VCaP (cell line): ENCODE data around the gene RHOT1.

ENCODE experiments used
- H3K27ac ChIP-seq: fragments of 450-650 bp; 2 replicates; pipeline ENCODE4 v1.5.1; 2017
- CTCF ChIP-seq: fragments of 450-650 bp; conservative IDR thresholded peaks from 2 replicates; pipeline ENCODE4 v1.5.1; 2017; ENCODE audit warnings: mild to moderate bottlenecking, moderate library complexity

RHOT1 gene

DNA sequence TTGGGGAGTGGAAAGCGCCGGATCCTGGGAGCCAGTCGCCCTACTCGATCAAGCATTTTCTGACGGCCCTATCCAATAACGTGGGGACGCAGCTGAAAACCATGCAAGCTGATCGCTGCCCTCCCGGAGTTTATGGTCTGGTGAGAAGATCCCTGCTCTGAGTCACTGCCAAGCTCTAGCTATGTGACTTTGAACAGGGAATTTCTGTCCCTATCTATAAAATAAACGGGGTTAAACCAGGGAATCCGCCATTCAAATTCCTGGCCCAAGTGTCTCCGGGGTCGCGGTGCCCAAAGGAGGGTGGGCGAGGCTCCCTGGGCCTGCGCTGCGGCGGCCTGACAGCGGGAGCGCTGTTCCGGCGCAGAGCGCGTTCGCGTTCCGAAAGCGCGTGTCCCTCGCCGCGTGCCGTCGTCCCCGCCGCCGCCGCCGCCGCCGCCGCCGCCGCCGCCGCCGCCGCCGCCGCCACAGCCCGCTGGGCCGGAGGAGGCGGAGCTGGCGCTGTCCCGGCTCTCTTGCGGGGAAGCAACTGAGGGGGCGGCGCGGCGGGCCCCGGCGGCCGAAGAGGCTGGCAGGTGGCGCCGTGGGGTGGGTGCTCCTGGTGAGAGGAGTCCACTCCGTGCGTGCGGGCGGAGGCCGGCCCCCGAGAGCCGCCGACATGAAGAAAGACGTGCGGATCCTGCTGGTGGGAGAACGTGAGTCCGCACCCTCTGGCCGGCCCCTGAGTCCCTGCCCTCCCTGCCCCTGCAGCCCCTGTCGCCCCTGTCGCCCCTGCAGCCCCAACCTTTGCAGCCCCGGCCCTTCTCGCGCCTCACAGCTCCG, at the start of gene RHOT1:
TSS of gene RHOT1 (plus strand) at position 465 of the 819 bp plus-strand sequence. CDS start at position 656, 191 bp downstream.
- peak within 1 kb of the TSS; percentile 96 for H3K27ac ChIP-seq
- peak; percentile 96 for TF ChIP-seq CTCF

- TF ChIP-seq CTCF = no peak
- H3K27ac ChIP-seq = no peak overlapping the region
These were observed 42.6 kb upstream of the RHOT1 start for GRCh38 chr17:32099686-32100085.

DNA sequence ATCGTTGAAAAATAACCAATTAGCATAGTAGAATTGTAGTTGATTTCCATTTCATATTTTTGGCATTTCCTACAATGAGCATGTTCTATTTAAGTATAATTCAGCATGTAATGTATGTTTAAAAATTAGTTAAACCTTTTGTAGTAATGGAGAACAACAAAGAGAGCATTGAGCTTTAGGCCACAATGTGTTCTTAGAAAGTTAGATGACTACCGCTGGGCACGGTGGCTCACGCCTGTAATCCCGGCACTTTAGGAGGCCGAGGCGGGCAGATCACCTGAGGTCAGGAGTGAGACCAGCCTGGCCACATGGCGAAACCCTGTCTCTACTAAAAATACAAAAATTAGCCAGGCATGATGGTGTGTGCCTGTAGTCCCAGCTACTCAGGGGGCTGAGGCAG, 42.0 kb upstream of the RHOT1 start:
- H3K27ac ChIP-seq = peak overlapping the region; percentile 76

- peak overlapping the region; percentile 76 for H3K27ac ChIP-seq
- no peak for TF ChIP-seq CTCF
These were observed 41.2 kb upstream of the RHOT1 start for GRCh38 chr17:32100971-32101631.

DNA sequence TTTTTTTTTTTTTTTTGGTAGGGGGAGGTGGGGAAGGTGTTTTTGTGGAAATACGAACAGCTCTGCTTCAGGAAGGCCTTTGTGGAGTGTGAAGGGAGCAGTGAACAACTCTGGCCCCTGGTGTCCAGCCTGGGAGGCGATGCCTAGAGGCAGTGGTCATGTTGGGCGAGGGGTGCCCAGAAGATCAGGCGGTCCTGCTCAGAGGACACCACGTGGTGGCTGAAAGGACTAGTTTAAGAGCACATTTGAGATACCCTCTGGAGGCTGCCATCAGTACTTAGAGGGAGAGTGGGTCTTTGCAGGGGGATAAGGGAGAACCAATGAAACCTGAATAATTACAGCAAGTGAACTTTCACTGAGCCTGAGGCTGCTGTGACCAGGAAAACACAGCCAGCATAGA, 40.1 kb upstream of the RHOT1 start:
- peak overlapping the region; percentile 76 for H3K27ac ChIP-seq
- no peak for TF ChIP-seq CTCF

DNA sequence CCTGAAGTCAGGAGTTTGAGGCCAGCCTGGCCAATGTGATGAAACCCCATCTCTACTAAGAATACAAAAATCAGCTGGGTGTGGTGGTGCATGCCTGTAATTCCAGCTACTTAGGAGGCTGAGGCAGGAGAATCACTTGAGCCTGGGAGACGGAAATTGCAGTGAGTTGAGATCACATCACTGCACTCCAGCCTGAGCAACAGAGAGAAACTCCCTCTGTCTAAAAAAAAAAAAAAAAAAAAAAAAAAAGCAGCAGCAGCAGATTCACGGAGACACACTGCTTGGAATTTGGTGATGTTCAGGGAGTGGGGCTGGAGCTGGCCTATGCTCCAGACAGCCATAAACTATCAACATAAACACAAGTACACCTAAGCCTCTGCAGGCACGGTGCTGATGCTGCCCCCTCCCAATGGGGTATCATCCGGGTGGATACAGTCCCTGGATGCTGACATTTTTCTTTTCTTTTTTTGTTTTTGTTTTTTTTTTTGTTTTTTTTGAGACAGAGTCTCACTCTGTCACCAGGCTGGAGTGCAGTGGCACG, 39.6 kb upstream of the RHOT1 start:
- no peak for TF ChIP-seq CTCF
- peak overlapping the region; percentile 76; the same call in 1 of the 2 replicates for H3K27ac ChIP-seq

GRCh38 chr17:32103476-32104113, 38.7 kb upstream of the RHOT1 start:
- peak overlapping the region; percentile 2; the same call in 1 of the 2 replicates for H3K27ac ChIP-seq
- no peak for TF ChIP-seq CTCF
